HG03159 (cell line): ENCODE results near the gene RNF130.
"Not testable (repeated sequence)": the region's sequence is repeated elsewhere in the genome, so short reads cannot be mapped to it uniquely, and the experiment has no call there.

Experiments used
- ATAC-seq: cut with Tn5 transposase; IDR thresholded peaks from one replicate; pipeline ENCODE4 v1.9.1; 2021; ENCODE audit warnings: mild to moderate bottlenecking, moderate library complexity; ENCODE audit not compliant: unreplicated experiment

RNF130 gene

GRCh38 chr5:180026320-180026719, 45.2 kb downstream of the RNF130 start:
- no peak for ATAC-seq

GRCh38 chr5:180021900-180022299, 49.7 kb downstream of the RNF130 start:
- ATAC-seq, result no peak

GRCh38 chr5:180020176-180020575, 51.4 kb downstream of the RNF130 start:
- ATAC-seq, result no peak

- ATAC-seq, result no peak
These were observed 53.1 kb downstream of the RNF130 start for GRCh38 chr5:180018347-180019060.

- ATAC-seq, result not testable (repeated sequence)
These were observed 56.0 kb downstream of the RNF130 start for GRCh38 chr5:180015523-180015922.

GRCh38 chr5:180013678-180014077, 57.9 kb downstream of the RNF130 start:
- ATAC-seq, result no peak

GRCh38 chr5:180012316-180012715, 59.2 kb downstream of the RNF130 start:
- ATAC-seq, result no peak

GRCh38 chr5:180010636-180011035, 60.9 kb downstream of the RNF130 start:
- ATAC-seq, result no peak

GRCh38 chr5:180009581-180009980, 62.0 kb downstream of the RNF130 start:
- no peak for ATAC-seq

- no peak for ATAC-seq
These were observed 63.1 kb downstream of the RNF130 start for GRCh38 chr5:180008433-180008832.

- no peak for ATAC-seq
These were observed 64.0 kb downstream of the RNF130 start for GRCh38 chr5:180007582-180007981.

GRCh38 chr5:180006141-180006540, 65.4 kb downstream of the RNF130 start:
- ATAC-seq, result no peak

GRCh38 chr5:180003127-180003526, 68.4 kb downstream of the RNF130 start:
- no peak for ATAC-seq

GRCh38 chr5:180001742-180002141, 69.8 kb downstream of the RNF130 start:
- ATAC-seq, result no peak

GRCh38 chr5:180001136-180001535, 70.4 kb downstream of the RNF130 start:
- no peak for ATAC-seq

GRCh38 chr5:179998485-179998884, 73.1 kb downstream of the RNF130 start:
- no peak for ATAC-seq

- no peak for ATAC-seq
These were observed 76.8 kb downstream of the RNF130 start for GRCh38 chr5:179994583-179995323.

- ATAC-seq, result not testable (repeated sequence)
These were observed 78.7 kb downstream of the RNF130 start for GRCh38 chr5:179992855-179993254.

- no peak for ATAC-seq
These were observed 80.5 kb downstream of the RNF130 start for GRCh38 chr5:179991106-179991505.

GRCh38 chr5:179990525-179990924, 81.0 kb downstream of the RNF130 start:
- not testable (repeated sequence) for ATAC-seq

GRCh38 chr5:179986328-179986727, 85.2 kb downstream of the RNF130 start:
- ATAC-seq, result no peak

- no peak for ATAC-seq
These were observed 89.9 kb downstream of the RNF130 start for GRCh38 chr5:179981636-179982035.
